GM12874 (cell line): ENCODE measurements around the gene WWP2.

Source experiments
- TF ChIP-seq, protein P1 (sequence below): IDR thresholded peaks from 2 replicates; pipeline ENCODE4 v1.5.1; 2011; ENCODE audit warnings: low read depth, mild to moderate bottlenecking, control low read depth, low read length, moderate library complexity; ENCODE audit not compliant: insufficient read depth

The WWP2 gene

DNA sequence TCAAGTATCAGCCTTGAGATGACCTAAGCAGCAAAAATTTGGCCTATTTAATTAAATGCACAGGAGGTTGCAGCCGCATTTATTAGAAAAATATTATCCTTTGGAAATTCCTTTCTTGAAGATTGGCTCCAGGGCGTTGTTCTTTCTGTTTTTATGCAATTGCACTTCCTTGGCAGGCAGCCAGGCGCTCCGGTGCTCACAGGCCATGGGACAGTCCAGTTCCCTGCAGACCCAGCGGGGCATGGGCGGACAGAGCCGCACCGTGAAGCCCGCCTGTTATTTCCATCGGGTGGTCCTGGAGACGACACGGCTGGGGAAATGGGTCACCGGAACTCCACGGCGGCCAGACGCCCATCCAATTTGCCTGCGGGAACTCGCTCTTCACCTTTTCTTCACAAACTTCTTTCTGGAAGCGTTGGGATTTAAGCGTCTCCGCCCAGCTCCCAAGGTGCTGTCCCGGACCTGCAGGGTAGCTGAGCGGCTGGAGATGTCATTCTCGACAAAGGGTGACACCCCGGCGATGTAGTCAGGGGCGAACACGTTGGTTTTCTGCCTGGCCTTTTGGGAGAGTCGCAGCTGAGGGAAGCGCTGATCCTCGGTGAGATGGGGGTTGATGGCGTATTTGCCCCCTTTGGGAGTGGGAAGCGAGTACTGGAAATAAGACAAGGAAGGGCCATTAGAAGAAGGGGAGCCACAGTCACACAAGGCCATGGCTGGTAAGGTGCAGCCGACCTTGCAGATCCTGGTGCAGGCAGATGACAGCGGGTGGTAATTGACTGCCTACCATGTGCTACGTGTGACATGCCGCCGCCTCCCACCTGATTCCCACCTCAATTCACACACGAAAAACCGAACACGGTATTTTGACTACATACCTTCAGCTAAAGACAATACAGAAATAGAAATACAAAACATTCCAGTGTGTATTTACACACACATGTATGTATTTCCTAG, 19.9 kb upstream of the WWP2 start:
- TF ChIP-seq, protein P1, sequence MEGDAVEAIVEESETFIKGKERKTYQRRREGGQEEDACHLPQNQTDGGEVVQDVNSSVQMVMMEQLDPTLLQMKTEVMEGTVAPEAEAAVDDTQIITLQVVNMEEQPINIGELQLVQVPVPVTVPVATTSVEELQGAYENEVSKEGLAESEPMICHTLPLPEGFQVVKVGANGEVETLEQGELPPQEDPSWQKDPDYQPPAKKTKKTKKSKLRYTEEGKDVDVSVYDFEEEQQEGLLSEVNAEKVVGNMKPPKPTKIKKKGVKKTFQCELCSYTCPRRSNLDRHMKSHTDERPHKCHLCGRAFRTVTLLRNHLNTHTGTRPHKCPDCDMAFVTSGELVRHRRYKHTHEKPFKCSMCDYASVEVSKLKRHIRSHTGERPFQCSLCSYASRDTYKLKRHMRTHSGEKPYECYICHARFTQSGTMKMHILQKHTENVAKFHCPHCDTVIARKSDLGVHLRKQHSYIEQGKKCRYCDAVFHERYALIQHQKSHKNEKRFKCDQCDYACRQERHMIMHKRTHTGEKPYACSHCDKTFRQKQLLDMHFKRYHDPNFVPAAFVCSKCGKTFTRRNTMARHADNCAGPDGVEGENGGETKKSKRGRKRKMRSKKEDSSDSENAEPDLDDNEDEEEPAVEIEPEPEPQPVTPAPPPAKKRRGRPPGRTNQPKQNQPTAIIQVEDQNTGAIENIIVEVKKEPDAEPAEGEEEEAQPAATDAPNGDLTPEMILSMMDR, result no peak

DNA sequence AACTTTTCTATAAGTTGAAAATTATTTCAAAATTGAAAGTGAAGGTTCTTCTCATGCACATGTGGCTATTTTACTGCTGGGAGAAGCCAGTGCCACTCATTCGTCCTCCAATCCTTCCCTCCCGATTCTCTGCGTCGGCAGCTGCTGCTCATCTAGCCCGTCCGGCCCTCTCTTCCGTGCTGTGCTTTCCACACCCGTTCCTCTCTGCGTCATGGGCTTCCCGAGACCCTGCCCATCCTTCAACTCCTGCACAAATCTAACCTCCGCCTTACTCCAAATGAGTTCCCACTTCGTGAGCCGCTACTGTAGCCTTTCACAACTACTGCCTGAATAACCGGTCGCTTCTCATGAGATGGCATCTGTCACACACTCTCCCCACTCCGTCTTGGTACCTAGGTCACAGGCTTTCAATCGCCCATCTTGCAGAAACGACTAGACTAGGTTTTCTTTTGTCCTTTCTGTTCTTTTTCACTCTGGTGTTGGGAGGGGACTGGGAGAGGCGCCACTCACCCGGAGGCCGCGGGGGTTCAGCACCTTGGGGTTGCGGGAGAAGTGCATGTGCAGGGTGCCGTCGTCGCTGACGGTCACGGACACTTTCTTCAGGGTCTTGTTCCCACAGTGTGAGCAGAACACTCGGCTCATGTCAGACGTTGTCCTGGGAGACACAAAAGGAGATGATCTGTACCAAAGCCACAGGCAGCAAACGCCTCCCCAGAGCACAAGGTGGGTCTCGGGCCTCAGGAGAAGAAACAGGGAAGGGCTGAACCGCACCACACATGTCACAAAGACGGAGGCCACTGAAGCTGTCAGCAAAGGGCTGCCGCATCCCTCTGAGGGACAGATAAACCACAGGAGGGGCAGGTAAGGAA, 17.5 kb upstream of the WWP2 start:
- TF ChIP-seq, protein P1, result no peak

DNA sequence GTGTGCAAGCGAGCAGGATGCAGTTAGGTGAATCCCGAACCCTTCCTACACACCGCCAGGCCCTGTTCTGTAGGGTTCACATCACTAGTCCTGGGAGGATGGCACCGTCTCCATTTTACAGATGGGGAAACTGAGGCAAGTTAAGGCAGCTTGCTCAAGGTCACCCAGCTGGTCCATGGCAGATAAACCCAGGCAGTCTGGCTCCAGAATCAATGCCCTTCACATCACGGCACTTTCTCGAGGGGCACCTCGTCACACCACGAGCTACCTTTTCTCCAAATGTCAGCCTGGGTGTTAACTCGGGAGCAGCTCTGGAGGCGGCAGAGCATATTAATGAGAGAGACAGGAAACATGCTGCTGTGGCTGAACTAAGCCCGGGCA, 16.9 kb upstream of the WWP2 start:
- TF ChIP-seq, protein P1, result no peak

DNA sequence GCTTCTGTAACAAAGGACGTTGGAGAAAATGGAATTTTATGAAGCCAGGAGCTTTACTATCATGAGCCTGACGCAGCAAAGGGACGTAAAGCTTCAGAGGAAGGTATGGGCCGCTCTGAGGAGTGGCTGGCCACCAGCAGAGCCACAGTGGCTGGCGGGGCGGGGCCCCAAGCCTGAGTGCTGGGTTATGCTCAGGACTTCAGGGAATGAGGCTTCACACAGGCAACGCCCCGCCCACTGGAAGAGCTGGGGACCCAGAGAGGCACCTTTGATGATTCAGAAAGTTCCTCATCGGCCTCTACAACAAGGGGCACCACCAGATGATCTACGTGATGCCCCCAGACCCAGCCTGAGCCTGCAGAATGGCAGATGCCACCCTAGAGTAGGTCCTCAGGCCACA, 16.2 kb upstream of the WWP2 start:
- TF ChIP-seq, protein P1, result no peak

DNA sequence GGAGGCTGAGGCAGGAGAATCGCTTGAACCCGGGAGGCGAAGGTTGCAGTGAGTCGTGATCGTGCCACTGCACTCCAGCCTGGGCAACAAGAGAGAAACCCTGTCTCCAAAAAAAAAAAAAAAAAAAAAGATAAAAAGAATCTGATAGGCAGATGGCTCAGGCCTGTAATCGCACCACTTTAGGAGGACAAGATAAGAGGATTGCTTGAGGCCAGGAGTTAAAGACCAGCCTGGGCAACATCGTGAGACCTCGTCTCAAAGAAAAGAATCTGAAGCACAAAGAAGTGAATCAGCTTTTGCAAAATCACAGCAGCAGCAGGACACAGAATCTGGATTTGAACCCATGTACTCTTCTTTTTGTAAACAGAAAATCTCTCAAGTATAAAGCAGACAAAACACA, 15.0 kb upstream of the WWP2 start:
- TF ChIP-seq, protein P1, result no peak

DNA sequence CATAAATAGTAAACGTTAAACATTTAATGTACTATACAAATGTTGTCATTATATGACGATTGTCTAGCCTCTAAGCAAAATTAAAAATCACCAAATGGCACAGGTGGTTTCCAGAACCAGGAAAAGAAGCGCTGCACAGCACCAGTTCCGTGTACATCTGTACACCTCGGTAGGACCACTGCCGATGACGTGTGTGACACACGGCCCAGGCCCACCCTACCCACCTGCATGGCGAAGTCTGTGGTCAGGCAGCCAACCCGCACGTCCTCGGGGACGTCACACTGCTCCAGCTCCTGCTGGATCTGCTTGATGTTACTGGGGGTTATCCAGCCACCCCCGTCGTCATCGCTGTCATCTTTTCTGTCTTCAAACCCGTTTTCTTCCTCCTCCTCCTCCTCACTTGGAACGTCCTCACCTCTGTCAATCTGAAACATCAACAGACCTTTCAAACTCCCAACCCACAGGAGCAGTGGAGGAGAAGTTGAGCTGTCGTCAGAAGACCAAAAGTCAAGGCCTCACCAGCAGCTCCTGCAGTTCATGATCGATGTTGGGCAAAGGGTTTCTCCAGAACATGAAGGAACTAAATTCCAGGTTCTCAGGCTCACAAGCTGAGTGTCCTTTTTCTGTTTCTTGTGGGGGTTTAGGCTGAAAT, 13.3 kb upstream of the WWP2 start:
- TF ChIP-seq, protein P1, result no peak

DNA sequence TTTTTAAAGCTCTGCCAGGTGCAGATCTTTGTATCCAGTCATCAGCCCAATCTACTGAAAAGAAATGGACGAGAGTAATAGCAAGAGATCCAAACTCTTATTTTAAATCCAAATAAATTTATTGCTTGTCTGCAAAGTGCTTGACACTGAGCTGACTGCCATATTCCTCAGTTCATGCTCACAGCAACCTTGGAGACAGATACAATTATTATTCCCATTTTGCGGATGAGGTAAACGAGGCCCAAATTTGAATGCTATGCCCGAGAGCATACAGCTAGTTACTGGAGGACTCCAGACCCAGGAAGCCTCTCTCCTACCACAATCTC, 8.0 kb upstream of the WWP2 start:
- TF ChIP-seq, protein P1, result no peak
